B cell (primary cell): ENCODE data around the gene ZNF423. TPM values are rescaled to one million over a fixed set of nuclear protein-coding genes. Genes with fewer than 3 reads are reported as not detected.

Experiments used
- ATAC-seq: fragments of 200-7000 bp; cut with Tn5 transposase; one replicate; pipeline ENCODE4 v1.10.0; 2021; ENCODE audit warnings: low read depth, mild to moderate bottlenecking, moderate number of reproducible peaks, moderate library complexity
- CTCF ChIA-PET: fragments of 350-600 bp; sonication (Branson Sonifier 250); formaldehyde crosslinking; loops from one replicate; lab custom pipeline; 2021; ENCODE audit warnings: antibody characterized with exemption, inconsistent platforms; lab: Charles Lee
- POLR2A ChIA-PET: fragments of 350-600 bp; sonication (Branson Sonifier 250); formaldehyde crosslinking; loops from one replicate; lab custom pipeline; 2021; ENCODE audit warnings: antibody characterized with exemption; lab: Charles Lee
- DNase-seq: peaks from one replicate; pipeline ENCODE4 v3.0.0; 2013
- H2AFZ ChIP-seq: 2 replicates; pipeline ENCODE4 v1.6.1; 2012; ENCODE audit warnings: mild to moderate bottlenecking, low read depth, low read length; ENCODE audit not compliant: insufficient read depth, poor library complexity, severe bottlenecking
- H3K27ac ChIP-seq, 2 donors: 1 replicate in 1 of 2; 2 replicates in 1 of 2; pipeline ENCODE4 v1.5.1; 2012 to 2013; ENCODE audit warnings: low read length in 2 of 2, mild to moderate bottlenecking in 2 of 2, moderate library complexity in 1 of 2
- H3K27me3 ChIP-seq, 4 experiments: fragments of 200-600 bp in 1 of 4; sonication (generic) in 1 of 4; replicated peaks in 1 of 4; 1 replicate in 2 of 4; 2 replicates in 2 of 4; pipeline versions ENCODE4 v1.6.1 to v1.7.0; 2013 to 2016; ENCODE audit warnings: low read length in 3 of 4, mild to moderate bottlenecking in 2 of 4, mixed read lengths in 1 of 4, moderate library complexity in 1 of 4; ENCODE audit not compliant: insufficient read depth in 4 of 4, control insufficient read depth in 3 of 4; ENCODE audit errors: control extremely low read depth in 1 of 4
- H3K36me3 ChIP-seq, 2 experiments: replicated peaks in 1 of 2; 1 replicate in 1 of 2; 2 replicates in 1 of 2; pipeline versions ENCODE4 v1.6.1 to v1.7.1; 2013; ENCODE audit warnings: low read length in 1 of 2; ENCODE audit not compliant: insufficient read depth in 2 of 2, control insufficient read depth in 1 of 2; ENCODE audit errors: control extremely low read depth in 1 of 2, extremely low read depth in 1 of 2
- H3K4me1 ChIP-seq, 2 donors: fragments of 200-600 bp in 1 of 2; sonication (generic) in 1 of 2; 1 replicate in 1 of 2; 2 replicates in 1 of 2; pipeline versions ENCODE4 v1.5.1 to v1.6.1; 2013 to 2017; ENCODE audit warnings: low read length in 2 of 2; ENCODE audit not compliant: control insufficient read depth in 2 of 2, insufficient read depth in 2 of 2
- H3K4me2 ChIP-seq: replicated peaks from 2 replicates; pipeline ENCODE3; 2012; ENCODE audit warnings: mild to moderate bottlenecking, low read depth, low read length; ENCODE audit not compliant: poor library complexity, severe bottlenecking
- H3K4me3 ChIP-seq, 5 experiments: fragments of 200-600 bp in 1 of 5; sonication (generic) in 1 of 5; 1 replicate in 3 of 5; 2 replicates in 2 of 5; pipeline versions ENCODE4 v1.5.1 to v1.7.0; 2011 to 2016; ENCODE audit warnings: low read length in 4 of 5, mild to moderate bottlenecking in 4 of 5, low read depth in 2 of 5, control low read depth in 1 of 5, moderate library complexity in 1 of 5; ENCODE audit not compliant: insufficient read depth in 1 of 5; ENCODE audit errors: control extremely low read depth in 1 of 5, extremely low read depth in 1 of 5
- H3K79me2 ChIP-seq: fragments of 200-600 bp; sonication (generic); one replicate; pipeline ENCODE4 v1.6.0; 2016; ENCODE audit warnings: low read length; ENCODE audit not compliant: control insufficient read depth, insufficient read depth
- H3K9ac ChIP-seq: fragments of 200-600 bp; sonication (generic); 2 replicates; pipeline ENCODE4 v1.6.1; 2017; ENCODE audit warnings: mild to moderate bottlenecking, low read length, moderate library complexity
- H3K9me3 ChIP-seq, 3 donors: one replicate each; pipeline versions ENCODE4 v1.6.1 to v1.7.1; 2013; ENCODE audit warnings: low read length in 2 of 3; ENCODE audit not compliant: control insufficient read depth in 2 of 3, insufficient read depth in 1 of 3; ENCODE audit errors: control extremely low read depth in 1 of 3
- H4K20me1 ChIP-seq: 2 replicates; pipeline ENCODE4 v1.6.0; 2012; ENCODE audit warnings: mild to moderate bottlenecking, low read length; ENCODE audit not compliant: insufficient read depth, control insufficient read depth, poor library complexity, severe bottlenecking
- H3K27ac Mint-ChIP-seq: one replicate; pipeline ENCODE4 v1.8.0; 2021; ENCODE audit warnings: mixed read lengths
- H3K27me3 Mint-ChIP-seq: one replicate; pipeline ENCODE4 v1.8.0; 2021; ENCODE audit warnings: mixed read lengths
- H3K4me1 Mint-ChIP-seq: one replicate; pipeline ENCODE4 v1.8.0; 2021; ENCODE audit warnings: mixed read lengths
- H3K4me3 Mint-ChIP-seq: one replicate; pipeline ENCODE4 v1.8.0; 2021; ENCODE audit warnings: mixed read lengths
- H3K9me3 Mint-ChIP-seq: one replicate; pipeline ENCODE4 v1.8.0; 2022; ENCODE audit warnings: mixed read lengths; ENCODE audit not compliant: insufficient read depth
- CTCF ChIP-seq: fragments of 200-600 bp; IDR thresholded peaks from one replicate; pipeline ENCODE4 v1.8.0; 2022; ENCODE audit warnings: antibody characterized with exemption, mild to moderate bottlenecking
- EZH2 ChIP-seq: IDR thresholded peaks from 2 replicates; pipeline ENCODE4 v1.6.1; 2012; ENCODE audit warnings: borderline replicate concordance, low read depth, mild to moderate bottlenecking, moderate library complexity, low read length; ENCODE audit not compliant: insufficient read depth, poor library complexity, severe bottlenecking
- WGBS: methylation state at CpG from one replicate; pipeline ENCODE4 v1.1.5; 2013; ENCODE audit warnings: missing lambda C conversion rate; ENCODE audit not compliant: insufficient coverage; 5-methylcytosine and 5-hydroxymethylcytosine counted together
- intact Hi-C: fragments of 100-400 bp; cut with micrococcal nuclease; formaldehyde crosslinking; loops from one replicate; pipeline ENCODE4 v1.10.0; 2022
- polyA plus RNA-seq: library from polyadenylated mRNA; depleted of rRNA; stranded (reverse); fragments of >200 nt; gene quantifications from 2 replicates; pipeline ENCODE4 v1.2.3, GENCODE V29; 2012
- total RNA-seq, 2 donors: library from RNA; stranded (reverse); fragments of 120-200 nt in 1 of 2; gene quantifications; 1 replicate in 1 of 2; 2 replicates in 1 of 2; pipeline versions ENCODE4 v1.2.3 to v1.2.4, GENCODE V29; 2013 to 2022

Gene ZNF423
- total and polyA plus RNA-seq, 2 donors (not counting 1 experiment from before 2014, with no cell fraction given): not detected

- peaks cover 2 to 6% of the 10 kb centered on the region in 2 donors for H3K4me1 ChIP-seq
- intact Hi-C loops: no loop called here
- H3K27me3 ChIP-seq: no peaks in the 10 kb centered on the region
- no peak for TF ChIP-seq CTCF
- H3K9ac ChIP-seq: no peak overlapping the region
- no peaks in the 10 kb centered on the region for H3K36me3 ChIP-seq
- H4K20me1 ChIP-seq: no peaks in the 10 kb centered on the region
- H3K27ac ChIP-seq: no peak overlapping the region
- no peaks in the 10 kb centered on the region for H3K9me3 Mint-ChIP-seq
- peaks cover 7% of the 10 kb centered on the region for H3K27me3 Mint-ChIP-seq
- H3K79me2 ChIP-seq: no peaks in the 10 kb centered on the region
- no peaks in the 10 kb centered on the region for H3K9me3 ChIP-seq
- H2AFZ ChIP-seq: no peak overlapping the region
- no peak overlapping the region for H3K4me3 ChIP-seq
- WGBS: 84% methylated on average over 6 of the region's 7 CpGs
- DNase-seq (no peak), ATAC-seq (no peak)
- POLR2A ChIA-PET: no interaction called here
- no peaks in the 10 kb centered on the region for H3K4me1 Mint-ChIP-seq
- CTCF ChIA-PET: no interaction called here
- H3K4me2 ChIP-seq: no peak overlapping the region
- H3K4me3 Mint-ChIP-seq: no peak overlapping the region
- no peak overlapping the region for H3K27ac Mint-ChIP-seq
These were observed 366.1 kb downstream of the ZNF423 start for GRCh38 chr16:49489686-49490320.

GRCh38 chr16:49488740-49489525, 367.0 kb downstream of the ZNF423 start:
- H3K79me2 ChIP-seq: no peaks in the 10 kb centered on the region
- no peak overlapping the region for H2AFZ ChIP-seq
- H3K4me1 Mint-ChIP-seq: peaks cover 5% of the 10 kb centered on the region
- WGBS: 91% methylated on average over 13 of the region's 21 CpGs
- no peaks in the 10 kb centered on the region for H3K36me3 ChIP-seq
- H3K27me3 Mint-ChIP-seq: peaks cover 7% of the 10 kb centered on the region
- no peak overlapping the region for H3K27ac Mint-ChIP-seq
- H3K9me3 Mint-ChIP-seq: no peaks in the 10 kb centered on the region
- H3K9ac ChIP-seq: no peak overlapping the region
- intact Hi-C loops: no loop called here
- H3K4me2 ChIP-seq: no peak overlapping the region
- H3K27me3 ChIP-seq: no peaks in the 10 kb centered on the region
- no peak overlapping the region for H3K4me3 Mint-ChIP-seq
- no peak overlapping the region for H3K27ac ChIP-seq
- ChIA-PET POLR2A (no interaction called here), CTCF (no interaction called here)
- H4K20me1 ChIP-seq: no peaks in the 10 kb centered on the region
- H3K9me3 ChIP-seq: no peaks in the 10 kb centered on the region
- H3K4me3 ChIP-seq: no peak overlapping the region
- peaks cover 4 to 10% of the 10 kb centered on the region in 2 donors for H3K4me1 ChIP-seq
- ATAC-seq (no peak), DNase-seq (no peak)
- TF ChIP-seq CTCF (no peak), EZH2 (no peak)
